CD4-positive, alpha-beta T cell treated with Interleukin-4 for 4 hours (primary cell): ENCODE data around the gene GPHN.
"Not testable (repeated sequence)": the region's sequence is repeated elsewhere in the genome, so short reads cannot be mapped to it uniquely, and the experiment has no call there.

Experiments
- DNase-seq: peaks from one replicate; pipeline ENCODE4 v3.0.0-alpha.2; 2020

Gene GPHN

GRCh38 chr14:66680216-66680615 lies 172.3 kb downstream of the GPHN start:
- DNase-seq = no peak

DNA sequence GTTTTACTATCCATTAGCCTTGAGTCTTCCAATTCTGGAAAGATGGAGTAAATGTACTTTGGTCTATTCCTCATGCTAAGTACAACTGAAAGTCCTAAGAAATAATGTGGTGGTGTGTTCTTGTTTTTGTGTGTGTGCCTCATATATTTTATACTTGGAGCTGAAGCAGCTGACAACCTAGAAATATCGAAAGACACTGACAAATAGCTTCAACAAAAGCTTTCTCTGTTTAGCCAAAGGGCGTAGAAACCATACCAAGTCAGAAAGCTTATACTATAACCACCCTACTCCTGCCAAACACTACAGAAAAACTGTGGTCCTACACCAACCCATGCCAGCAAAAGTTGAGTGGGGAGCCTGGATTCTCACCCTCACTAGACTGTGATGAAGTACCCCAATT lies 188.4 kb downstream of the GPHN start:
- no peak for DNase-seq

DNA sequence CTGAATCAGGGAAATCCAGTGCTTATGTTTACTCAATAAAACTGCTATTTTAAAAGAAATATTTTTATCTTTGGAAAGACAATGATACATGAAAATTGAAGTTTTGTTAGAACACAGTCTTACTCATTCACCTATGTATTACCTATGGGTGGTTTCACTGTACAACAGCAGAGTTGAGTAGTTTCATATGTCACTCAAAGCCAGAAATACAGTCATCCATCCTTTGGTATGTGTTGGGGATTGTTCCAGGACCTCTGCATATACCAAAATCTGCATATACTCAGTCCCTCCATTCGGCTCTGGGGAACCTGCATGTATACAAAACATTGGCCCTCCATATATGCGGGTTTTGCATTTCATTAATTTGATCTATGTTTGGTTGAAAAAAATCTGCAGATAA lies 190.6 kb downstream of the GPHN start:
- no peak for DNase-seq

DNA sequence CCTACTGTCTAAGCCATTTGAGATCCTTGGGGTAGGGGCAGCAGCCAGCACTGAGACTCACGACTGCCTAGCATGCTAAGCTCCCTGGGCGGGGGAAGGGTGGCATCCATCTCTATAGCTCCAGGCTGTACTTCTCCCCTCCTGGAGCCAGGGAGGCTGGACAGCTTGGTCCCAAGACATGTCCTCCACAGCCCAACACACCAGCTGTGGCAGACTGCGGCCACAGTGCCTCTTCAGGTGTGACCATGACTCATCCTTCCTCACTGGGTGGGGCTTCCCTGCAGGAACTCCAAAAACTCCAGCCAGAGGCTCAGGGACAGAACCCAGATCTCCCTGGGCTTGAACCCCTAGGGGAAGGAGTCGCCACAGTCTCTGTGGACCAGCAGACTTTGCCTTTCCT lies 193.9 kb downstream of the GPHN start:
- no peak for DNase-seq

DNA sequence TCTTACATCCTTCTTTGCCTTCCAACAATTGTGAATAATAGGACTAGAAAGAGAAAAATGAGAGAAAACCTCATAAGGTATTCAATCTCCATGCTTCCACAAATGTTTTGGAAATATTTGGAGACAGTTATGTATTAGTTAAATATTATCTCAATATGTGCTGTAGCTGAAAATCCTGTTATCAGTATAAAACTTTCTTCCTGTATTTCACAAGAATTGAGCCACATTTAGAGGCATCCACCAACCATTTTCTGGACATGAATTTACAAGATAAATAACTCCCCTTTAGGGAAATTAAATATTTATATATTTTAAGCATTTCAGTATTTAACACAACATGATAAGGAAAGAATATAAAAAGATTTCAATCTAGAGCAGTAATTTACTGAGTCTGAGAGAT lies 200.3 kb downstream of the GPHN start:
- DNase-seq = no peak

- DNase-seq = no peak
Observed at GRCh38 chr14:66709291-66709690, 201.3 kb downstream of the GPHN start.

GRCh38 chr14:66714291-66714690 lies 206.3 kb downstream of the GPHN start:
- DNase-seq = not testable (repeated sequence)

- peak; percentile 1 for DNase-seq
Observed at GRCh38 chr14:66715313-66715712, 207.4 kb downstream of the GPHN start.

DNA sequence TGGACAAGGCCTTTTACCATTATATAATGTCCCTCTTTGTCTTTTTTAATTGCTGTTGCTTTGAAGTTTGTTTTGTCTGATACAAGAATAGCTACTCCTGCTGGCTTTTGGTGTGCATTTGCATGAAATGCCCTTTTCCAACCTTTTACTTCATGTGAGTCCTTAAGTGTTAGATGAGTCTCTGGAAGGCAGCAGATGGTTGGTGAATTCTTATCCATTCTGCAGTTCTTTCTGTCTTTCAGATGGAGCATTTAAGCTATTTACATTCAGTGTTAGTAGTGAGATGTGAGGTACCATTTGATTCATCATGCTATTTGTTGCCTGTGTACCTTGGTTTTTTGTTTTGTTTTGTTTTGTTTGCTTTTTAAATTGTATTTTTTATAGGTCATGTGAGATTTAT lies 208.3 kb downstream of the GPHN start:
- no peak for DNase-seq

- no peak for DNase-seq
Observed at GRCh38 chr14:66717561-66718140, 209.7 kb downstream of the GPHN start.

DNA sequence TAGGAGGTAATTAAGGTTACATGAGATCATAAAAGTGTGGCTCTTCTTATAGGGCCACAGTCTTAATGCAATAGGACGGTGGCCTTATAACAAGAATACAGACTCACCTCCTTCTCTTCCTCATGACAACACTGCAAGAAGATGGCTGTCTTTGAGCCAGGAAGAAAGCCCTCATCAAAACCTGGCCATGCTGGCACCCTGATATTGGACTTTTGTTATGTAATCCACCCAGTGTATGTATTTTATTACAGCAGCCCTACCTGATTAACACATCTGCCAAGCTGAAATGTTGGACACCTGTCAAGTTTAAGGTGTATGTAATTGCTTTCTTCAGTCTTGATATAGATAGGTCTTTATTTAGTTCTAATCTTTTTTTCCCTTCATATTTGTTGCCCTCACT lies 217.0 kb downstream of the GPHN start:
- no peak for DNase-seq

- not testable (repeated sequence) for DNase-seq
Observed at GRCh38 chr14:66731298-66731697, 223.4 kb downstream of the GPHN start.

- no peak for DNase-seq
Observed at GRCh38 chr14:66735853-66736252, 227.9 kb downstream of the GPHN start.

DNA sequence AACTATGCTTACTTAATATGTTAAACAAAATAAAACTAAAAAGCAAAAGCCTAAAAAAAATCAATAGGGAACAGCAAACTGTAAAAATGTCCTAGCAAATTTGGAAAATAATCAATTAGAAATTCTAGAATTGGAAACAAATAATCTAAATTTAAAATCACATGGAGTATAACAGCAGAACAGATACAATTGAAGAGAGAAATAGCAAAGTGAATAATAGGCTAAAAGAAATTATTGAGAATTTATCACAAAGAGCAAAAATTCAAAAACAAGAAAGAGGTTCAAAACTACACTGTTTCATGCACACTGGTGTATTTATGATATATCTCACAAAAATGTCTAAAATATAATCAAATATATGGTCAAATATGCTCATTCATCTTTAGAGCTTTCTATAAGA lies 231.9 kb downstream of the GPHN start:
- no peak for DNase-seq

- DNase-seq = no peak
Observed at GRCh38 chr14:66745078-66745477, 237.1 kb downstream of the GPHN start.

- peak; percentile 2 for DNase-seq
Observed at GRCh38 chr14:66746316-66747006, 238.5 kb downstream of the GPHN start.

DNA sequence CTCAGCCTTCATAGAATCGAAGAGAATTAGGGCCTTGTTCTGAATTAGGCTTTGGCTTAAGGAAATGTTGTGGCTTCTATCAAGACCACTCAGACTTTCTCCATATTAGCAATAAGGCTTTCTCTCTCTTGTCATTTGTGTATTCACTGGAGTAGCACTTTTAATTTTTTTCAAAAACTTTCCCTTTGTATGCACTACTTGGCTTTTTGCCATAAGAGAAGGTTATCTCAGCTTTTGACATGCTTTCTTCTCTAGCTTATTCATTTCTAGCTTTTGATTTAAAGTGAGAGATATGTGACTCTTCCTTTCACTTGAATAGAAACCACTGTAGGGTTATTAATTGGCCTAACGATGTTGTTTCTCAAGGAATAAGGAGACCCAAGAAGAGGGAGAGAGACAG lies 244.2 kb downstream of the GPHN start:
- DNase-seq = no peak

- DNase-seq = no peak
Observed at GRCh38 chr14:66758031-66758613, 250.2 kb downstream of the GPHN start.

DNA sequence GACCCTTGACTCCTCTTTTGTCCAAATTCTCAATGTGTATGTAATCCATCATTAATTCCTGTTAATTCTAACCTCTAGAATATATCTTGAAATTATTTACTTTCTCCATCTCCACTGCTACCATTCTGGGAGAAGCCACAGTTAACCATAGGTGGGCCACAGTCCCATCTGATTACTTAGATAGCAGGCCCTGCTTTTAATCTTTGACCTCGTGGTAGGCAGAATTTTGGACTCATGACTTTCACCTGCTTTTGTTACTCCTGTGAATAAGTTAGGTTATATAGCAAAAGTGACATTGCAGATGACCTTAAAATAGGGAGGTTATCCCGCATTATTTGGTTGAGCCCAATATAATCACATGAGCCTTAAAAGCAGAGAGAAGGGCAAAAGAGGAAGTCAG lies 264.2 kb downstream of the GPHN start:
- DNase-seq = no peak

DNA sequence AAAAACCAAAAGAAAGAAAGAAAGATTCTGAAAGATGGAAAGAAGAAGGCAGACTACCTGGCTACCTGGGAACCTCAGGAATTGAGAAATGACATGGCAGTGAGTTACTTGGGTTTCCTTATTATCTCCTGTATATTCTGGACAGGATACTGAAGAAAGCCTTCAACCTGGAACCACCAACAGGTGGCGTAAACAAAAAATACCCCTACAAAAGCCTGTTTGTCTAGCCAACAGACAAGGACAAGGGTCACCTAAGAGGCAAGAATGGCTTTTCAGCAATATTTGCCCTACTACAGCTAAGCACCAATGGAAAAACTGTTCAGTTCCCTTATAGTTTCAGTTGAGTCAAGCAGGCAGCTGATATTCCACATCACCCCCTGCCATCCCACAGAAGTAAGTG lies 274.9 kb downstream of the GPHN start:
- no peak for DNase-seq

GRCh38 chr14:66790101-66790500 lies 282.2 kb downstream of the GPHN start:
- DNase-seq = no peak

DNA sequence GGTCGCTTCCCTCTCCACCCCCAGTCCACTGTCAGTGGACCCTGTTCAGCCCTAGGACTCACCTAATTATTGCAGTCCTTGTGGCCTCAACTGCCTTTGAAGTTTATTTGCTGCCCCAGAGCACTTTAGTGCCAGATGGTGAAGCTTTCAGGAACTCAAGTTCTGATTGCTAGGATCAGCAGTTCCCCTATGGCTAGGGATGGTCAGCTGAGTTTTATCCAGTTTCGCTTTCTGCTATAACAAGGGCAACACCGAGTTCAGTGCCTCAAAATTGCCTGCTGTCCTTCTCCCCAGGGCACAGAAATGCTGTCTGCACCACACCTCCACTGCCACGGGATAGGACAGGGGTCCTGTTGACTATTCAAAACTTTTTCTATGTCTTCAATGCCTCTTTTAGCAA lies 295.0 kb downstream of the GPHN start:
- DNase-seq = no peak

DNA sequence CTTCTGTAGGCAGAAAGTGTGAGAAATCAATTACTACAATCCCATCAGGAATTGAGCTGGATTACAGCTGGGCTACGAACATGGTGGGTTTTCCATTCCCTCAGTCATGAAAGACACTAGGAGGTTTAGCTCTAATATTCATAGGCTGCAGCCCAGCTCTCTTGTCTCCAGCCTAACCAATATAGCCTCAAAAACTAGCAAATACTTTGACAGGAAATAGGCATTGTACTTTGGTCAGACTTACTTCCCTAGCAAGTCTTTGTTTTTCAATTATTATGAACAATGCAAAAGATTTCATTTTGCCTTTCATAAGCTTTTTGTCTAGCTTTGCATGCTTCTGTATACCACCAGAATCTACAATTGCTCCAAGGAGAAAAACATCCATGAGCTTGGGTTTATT lies 296.2 kb downstream of the GPHN start:
- no peak for DNase-seq

DNA sequence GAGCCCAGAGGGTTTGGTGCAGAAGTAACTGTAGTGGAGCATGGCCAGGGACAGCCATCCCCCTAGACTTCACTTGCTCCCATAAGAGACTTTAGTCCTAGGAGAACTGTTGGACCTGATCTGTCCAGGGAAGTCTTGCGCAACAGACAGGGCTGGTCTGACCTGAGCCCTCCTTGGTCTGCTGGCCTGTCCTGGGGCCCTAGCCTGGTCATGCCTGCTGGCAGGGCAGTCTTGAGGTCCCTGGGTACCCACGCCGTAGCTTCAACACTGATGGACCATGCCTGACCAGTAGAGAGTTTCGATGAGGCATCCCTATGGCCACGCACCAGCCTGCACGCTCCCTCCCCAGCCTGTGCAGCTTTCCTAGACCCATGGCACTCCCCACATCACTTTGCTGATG lies 305.7 kb downstream of the GPHN start:
- no peak for DNase-seq

DNA sequence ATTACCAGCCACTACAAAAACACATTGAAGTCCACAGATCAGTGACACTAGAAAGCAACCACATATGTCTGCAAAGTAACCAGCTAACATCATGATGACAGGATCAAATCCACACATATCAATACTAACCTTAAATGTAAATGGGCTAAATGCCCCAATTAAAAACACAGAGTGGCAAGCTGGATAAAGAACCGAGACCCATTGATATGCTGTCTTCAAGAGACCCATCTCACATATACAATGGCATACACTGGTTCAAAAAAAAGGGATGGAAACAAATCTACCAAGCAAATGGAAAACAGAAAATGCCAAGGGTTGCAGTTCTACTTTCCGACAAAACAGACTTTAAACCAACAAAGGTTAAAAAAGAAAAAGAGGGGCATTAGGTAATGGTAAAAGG lies 307.7 kb downstream of the GPHN start:
- no peak for DNase-seq
